ENCODE data around the gene LCA5L.

LCA5L gene

GRCh38 chr21:39467746-39468145 is 22.2 kb upstream of the LCA5L start:
- no peak for TF ChIP-seq CTCF (IDR thresholded peaks at IDR 0.05; ENCODE audit: extremely low read depth, insufficient read depth, missing control alignments)
- in situ Hi-C loops (cut with MboI; ENCODE audit: low pct_unique_long_range_greater_than_20kb, low sequenced_read_pairs, unreplicated experiment): no loop called here
- no peak for DNase-seq (ENCODE audit: low spot score)

DNA sequence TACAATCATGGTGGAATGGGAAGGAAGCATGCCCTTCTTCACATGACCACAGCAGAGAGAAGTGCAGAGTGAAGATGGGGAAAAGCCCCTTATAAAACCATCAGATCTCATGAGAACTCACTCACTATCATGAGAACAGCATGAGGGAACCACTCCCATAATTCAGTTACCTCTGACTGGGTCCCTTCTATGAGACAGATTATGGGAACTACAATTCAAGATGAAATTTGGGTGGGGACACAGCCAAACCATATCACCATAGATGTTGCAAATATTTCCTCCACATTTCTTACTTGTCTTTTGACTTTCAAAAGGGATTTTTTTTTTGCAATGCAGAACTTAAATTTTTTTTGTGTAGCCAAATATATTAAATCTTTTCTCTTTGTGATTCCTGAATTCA is 21.0 kb upstream of the LCA5L start:
- TF ChIP-seq CTCF (IDR thresholded peaks at IDR 0.05; ENCODE audit: extremely low read depth, insufficient read depth, missing control alignments): no peak
- no peak for DNase-seq (ENCODE audit: low spot score)
- in situ Hi-C loops (cut with MboI; ENCODE audit: low pct_unique_long_range_greater_than_20kb, low sequenced_read_pairs, unreplicated experiment): no loop called here

GRCh38 chr21:39463308-39463707 is 17.7 kb upstream of the LCA5L start:
- TF ChIP-seq CTCF (IDR thresholded peaks at IDR 0.05; ENCODE audit: extremely low read depth, insufficient read depth, missing control alignments): no peak
- no peak for DNase-seq (ENCODE audit: low spot score)
- in situ Hi-C loops (cut with MboI; ENCODE audit: low pct_unique_long_range_greater_than_20kb, low sequenced_read_pairs, unreplicated experiment): no loop called here

- TF ChIP-seq CTCF (IDR thresholded peaks at IDR 0.05; ENCODE audit: extremely low read depth, insufficient read depth, missing control alignments): no peak
- in situ Hi-C loops (cut with MboI; ENCODE audit: low pct_unique_long_range_greater_than_20kb, low sequenced_read_pairs, unreplicated experiment): no loop called here
- DNase-seq (ENCODE audit: low spot score): no peak
These were observed 15.8 kb upstream of the LCA5L start for GRCh38 chr21:39461419-39461818.

GRCh38 chr21:39456665-39457064 is 11.1 kb upstream of the LCA5L start:
- no peak for TF ChIP-seq CTCF (IDR thresholded peaks at IDR 0.05; ENCODE audit: extremely low read depth, insufficient read depth, missing control alignments)
- DNase-seq (ENCODE audit: low spot score): no peak

DNA sequence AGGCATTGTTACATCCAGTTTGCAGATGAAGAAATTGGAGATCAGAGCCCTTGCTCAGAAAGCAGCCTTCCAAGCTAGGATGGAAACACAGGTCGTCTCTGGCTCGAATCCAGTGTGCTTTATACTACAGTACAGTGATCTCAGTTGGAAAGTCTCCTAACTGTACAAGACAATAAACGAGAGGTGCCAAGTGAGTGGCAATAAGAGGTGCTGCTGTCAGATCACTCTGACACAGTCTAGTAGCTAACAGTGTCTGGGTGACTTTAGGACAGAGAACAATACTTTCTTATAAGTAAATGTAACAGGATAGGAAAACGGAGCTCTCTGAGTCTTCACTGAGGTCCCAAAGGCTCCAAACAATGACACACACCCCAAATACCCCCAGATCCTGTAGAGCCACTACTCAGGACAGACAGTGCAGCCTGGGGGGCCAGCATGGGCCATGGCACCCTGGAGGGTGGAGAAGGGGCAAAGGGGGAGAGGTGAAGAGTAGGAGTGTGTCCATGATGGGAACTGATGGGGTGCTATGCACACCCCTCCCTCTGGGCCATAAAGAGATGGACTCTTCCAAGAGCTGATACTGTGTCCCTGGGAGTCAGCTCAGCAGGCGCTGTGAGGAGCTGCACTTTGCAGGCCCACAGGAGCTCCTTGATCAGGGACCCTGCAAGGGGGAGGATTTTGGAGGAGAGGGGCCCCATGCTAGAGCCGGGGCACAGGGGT is 9.5 kb upstream of the LCA5L start:
- TF ChIP-seq CTCF (IDR thresholded peaks at IDR 0.05; ENCODE audit: extremely low read depth, insufficient read depth, missing control alignments): no peak
- in situ Hi-C loops (cut with MboI; ENCODE audit: low pct_unique_long_range_greater_than_20kb, low sequenced_read_pairs, unreplicated experiment): no loop called here
- DNase-seq (ENCODE audit: low spot score): no peak

More at GRCh38 chr21:39456665-39457064, 11.1 kb upstream of the LCA5L start:
- in situ Hi-C loops (cut with MboI; ENCODE audit: low pct_unique_long_range_greater_than_20kb, low sequenced_read_pairs, unreplicated experiment): no loop called here

Data from GM13977 (cell line).